Measurements from ENCODE around the gene TMEM127. TPM values are rescaled to one million over a fixed set of nuclear protein-coding genes. Genes with fewer than 3 reads are reported as not detected.

Gene TMEM127, protein sequence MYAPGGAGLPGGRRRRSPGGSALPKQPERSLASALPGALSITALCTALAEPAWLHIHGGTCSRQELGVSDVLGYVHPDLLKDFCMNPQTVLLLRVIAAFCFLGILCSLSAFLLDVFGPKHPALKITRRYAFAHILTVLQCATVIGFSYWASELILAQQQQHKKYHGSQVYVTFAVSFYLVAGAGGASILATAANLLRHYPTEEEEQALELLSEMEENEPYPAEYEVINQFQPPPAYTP
- total RNA-seq (10 to 100 TPM; 26.9 to 55.1 (median 51.6) TPM), polyA plus RNA-seq (10 to 100 TPM; 32.7 to 44.7 TPM)
- long read RNA-seq, donor 1, partial matches to known transcripts: 10 of 76 reads
- long read RNA-seq, donor 1, other reads (novel, unspliced or antisense): 66 of 76 reads
- long read RNA-seq, donor 2, full-length matches to known transcripts: 10 of 10 reads
- long read RNA-seq, donor 2, partial matches to known transcripts: 0 of 10 reads
- long read RNA-seq, donor 2, other reads (novel, unspliced or antisense): 0 of 10 reads
- long read RNA-seq, donor 3, full-length matches to known transcripts: 98 of 129 reads
- long read RNA-seq, donor 3, partial matches to known transcripts: 5 of 129 reads
- long read RNA-seq, donor 3, other reads (novel, unspliced or antisense): 26 of 129 reads

DNA sequence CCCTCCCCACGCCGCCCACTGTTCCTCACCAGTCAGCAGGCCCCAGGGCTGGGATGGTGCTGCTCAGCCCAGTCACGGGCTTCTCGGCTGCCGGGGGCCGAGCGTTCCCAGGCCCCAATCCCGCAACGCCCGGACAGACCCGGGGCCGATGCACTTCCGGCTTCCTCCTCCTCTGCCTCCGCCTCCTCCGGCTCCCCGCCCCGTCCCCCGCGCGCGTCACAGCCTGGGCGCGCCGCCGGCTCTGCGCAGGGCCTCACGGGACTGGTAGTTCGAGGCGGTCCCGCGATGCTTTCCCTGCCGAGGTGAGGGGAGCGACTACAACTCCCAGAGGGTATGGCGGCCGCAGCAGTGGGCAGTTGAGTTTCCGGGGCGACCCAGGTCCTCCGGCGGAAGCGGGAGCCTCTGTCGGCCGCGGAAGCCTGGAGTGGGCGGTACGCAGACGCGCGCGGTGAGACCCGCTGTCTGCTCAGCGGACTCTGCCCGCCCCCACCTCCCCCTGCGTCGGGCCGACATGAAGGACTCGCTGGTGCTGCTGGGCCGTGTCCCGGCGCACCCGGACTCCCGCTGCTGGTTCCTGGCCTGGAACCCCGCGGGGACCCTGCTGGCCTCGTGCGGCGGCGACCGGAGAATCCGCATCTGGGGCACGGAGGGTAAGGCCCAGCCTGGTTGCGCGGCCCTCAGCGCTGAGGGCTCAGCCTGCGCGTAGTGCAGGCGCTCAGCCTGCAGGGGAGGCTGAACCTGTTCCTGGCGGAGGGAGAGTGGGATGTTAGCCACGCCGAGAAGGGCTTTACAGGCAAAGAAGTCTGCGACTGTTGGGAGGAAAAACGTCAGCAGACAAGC lies at the start of gene TMEM127, which contains the start of gene CIAO1:
TSS of gene TMEM127 (minus strand) at position 158 of the 840 bp plus-strand sequence. CDS start 616 bp downstream, outside the sequence.
TSS of gene CIAO1 (plus strand) at position 386 of the 840 bp plus-strand sequence. CDS start at position 512, 126 bp downstream.
- no peaks in the 10 kb centered on the region for H3K27me3 ChIP-seq
- peaks cover 15% of the 10 kb centered on the region for H3K4me1 ChIP-seq (ENCODE audit: insufficient read depth)
- H3K27ac ChIP-seq: peak within 1 kb of the TSS in 1 of 2 donors; percentile 47
- peak within 1 kb of the TSS; percentile 80 for H3K4me3 ChIP-seq
- H3K9me3 ChIP-seq: no peaks in the 10 kb centered on the region
- intact Hi-C loops (cut with DNase I): loop anchor here in 2 of 4 donors (2.0 to 10.0 kb wide), 3 partner anchors 39 to 121 kb away; partner anchors contain the start of genes DUSP2 (in 1 of the 2), SNRNP200 (in 1 of the 2) and STARD7 (in 1 of the 2)
- 0 to 1% (median 0%) methylated on average over 49 to 81 of the region's 81 CpGs for WGBS, 3 donors
- TF ChIP-seq EP300 (IDR thresholded peaks at IDR 0.05) (no peak), POLR2A (IDR thresholded peaks at IDR 0.05) (peak; percentile 85)
- TF ChIP-seq, protein P1, sequence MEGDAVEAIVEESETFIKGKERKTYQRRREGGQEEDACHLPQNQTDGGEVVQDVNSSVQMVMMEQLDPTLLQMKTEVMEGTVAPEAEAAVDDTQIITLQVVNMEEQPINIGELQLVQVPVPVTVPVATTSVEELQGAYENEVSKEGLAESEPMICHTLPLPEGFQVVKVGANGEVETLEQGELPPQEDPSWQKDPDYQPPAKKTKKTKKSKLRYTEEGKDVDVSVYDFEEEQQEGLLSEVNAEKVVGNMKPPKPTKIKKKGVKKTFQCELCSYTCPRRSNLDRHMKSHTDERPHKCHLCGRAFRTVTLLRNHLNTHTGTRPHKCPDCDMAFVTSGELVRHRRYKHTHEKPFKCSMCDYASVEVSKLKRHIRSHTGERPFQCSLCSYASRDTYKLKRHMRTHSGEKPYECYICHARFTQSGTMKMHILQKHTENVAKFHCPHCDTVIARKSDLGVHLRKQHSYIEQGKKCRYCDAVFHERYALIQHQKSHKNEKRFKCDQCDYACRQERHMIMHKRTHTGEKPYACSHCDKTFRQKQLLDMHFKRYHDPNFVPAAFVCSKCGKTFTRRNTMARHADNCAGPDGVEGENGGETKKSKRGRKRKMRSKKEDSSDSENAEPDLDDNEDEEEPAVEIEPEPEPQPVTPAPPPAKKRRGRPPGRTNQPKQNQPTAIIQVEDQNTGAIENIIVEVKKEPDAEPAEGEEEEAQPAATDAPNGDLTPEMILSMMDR (IDR thresholded peaks at IDR 0.05): peak in 2 of 3 donors; percentile 30 to 34
- H3K36me3 ChIP-seq: no peaks in the 10 kb centered on the region
- peak; percentile 97 to 99 (median 98) for DNase-seq

DNA sequence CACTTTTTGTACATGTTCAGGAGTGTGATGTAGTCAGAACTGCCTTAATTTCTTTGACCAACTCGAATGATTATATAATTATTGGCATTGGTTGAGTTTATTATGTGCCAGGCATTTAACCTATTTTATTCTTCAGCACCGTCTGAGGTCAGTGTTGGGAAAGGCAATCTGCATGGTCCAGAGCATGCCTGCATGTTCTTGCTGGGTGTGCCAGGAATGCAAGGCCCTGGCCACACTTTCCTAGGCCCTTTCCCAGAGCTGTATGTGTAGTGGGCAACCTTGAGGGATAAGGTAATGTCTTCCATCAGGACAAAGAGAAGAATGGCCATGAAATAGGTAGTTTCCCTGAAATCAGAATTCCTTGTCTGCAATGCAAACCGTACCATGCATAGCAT lies 49.2 kb upstream of the TMEM127 start:
- WGBS, 3 donors: 64 to 67% (median 66%) methylated on average over 3 of the region's 3 CpGs
- no peak for DNase-seq
- Histone ChIP-seq H3K9me3 (no peaks in the 10 kb centered on the region), H3K36me3 (no peaks in the 10 kb centered on the region), H3K4me1 (ENCODE audit: insufficient read depth) (no peaks in the 10 kb centered on the region), H3K27ac (no peak overlapping the region), H3K4me3 (no peak overlapping the region), H3K27me3 (no peaks in the 10 kb centered on the region)
- intact Hi-C loops (cut with DNase I): no loop called here
- TF ChIP-seq POLR2A (IDR thresholded peaks at IDR 0.05): no peak

DNA sequence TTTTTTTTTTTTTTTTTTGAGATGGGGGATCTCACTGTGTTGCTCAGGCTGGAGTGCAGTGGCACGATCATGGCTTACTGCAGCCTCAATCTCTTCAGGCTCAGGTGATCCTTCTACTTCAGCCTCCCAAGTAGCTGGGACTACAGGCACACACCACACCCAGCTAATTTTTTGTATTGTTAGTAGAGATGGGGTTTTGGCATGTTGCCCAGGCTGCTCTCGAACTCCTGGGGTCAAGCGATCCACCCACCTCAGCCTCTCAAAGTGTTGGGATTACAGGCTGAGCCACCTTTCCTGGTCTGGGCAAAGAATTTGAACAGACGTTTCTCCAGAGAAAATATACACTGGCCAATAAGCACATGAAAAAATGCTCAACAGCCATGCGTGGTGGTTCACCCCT lies 42.5 kb upstream of the TMEM127 start:
- no peak for DNase-seq
- 72 to 77% (median 73%) methylated on average over 5 of the region's 5 CpGs for WGBS, 3 donors
- H3K27me3 ChIP-seq: no peaks in the 10 kb centered on the region
- no peak overlapping the region for H3K27ac ChIP-seq
- H3K9me3 ChIP-seq: no peaks in the 10 kb centered on the region
- peaks cover 6% of the 10 kb centered on the region for H3K4me1 ChIP-seq (ENCODE audit: insufficient read depth)
- TF ChIP-seq, protein P1 (IDR thresholded peaks at IDR 0.05): no peak
- no peak for TF ChIP-seq EP300 (IDR thresholded peaks at IDR 0.05)
- TF ChIP-seq POLR2A (IDR thresholded peaks at IDR 0.05): no peak
- intact Hi-C loops (cut with DNase I): no loop called here
- no peak overlapping the region for H3K4me3 ChIP-seq
- H3K36me3 ChIP-seq: no peaks in the 10 kb centered on the region

DNA sequence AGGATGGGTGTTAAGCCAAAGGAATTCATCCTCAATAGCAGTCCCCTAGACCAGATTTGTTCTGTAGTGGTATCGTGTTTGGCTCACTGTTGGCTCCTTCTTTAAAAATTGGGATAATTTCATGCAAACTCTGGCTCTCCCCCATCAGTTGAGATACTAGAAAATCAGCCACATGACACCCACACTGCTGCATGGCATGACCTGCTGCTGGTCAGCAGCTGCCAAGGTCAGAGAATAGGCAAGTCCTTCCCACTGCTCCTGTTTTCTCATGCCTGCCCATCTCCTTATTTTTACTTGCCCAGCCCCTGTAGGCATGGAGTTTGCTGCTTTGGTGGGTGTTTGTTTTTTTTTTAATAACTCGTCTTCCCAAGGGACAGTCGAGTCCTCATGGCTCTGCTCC lies 40.6 kb upstream of the TMEM127 start:
- WGBS, 3 donors: 77 to 82% (median 80%) methylated on average over 3 of the region's 3 CpGs
- intact Hi-C loops (cut with DNase I): loop anchor here in 1 of 4 donors (2.0 kb wide), 1 partner anchor 200 kb away; no protein-coding TSS in a partner anchor
- Histone ChIP-seq H3K4me3 (no peak overlapping the region), H3K9me3 (no peaks in the 10 kb centered on the region), H3K36me3 (no peaks in the 10 kb centered on the region), H3K27me3 (no peaks in the 10 kb centered on the region), H3K27ac (no peak overlapping the region), H3K4me1 (ENCODE audit: insufficient read depth) (peaks cover 8% of the 10 kb centered on the region)
- TF ChIP-seq POLR2A (IDR thresholded peaks at IDR 0.05): no peak
- no peak for TF ChIP-seq EP300 (IDR thresholded peaks at IDR 0.05)
- TF ChIP-seq, protein P1 (IDR thresholded peaks at IDR 0.05): no peak
- DNase-seq: no peak

Measured in ovary (tissue), 10 donors.